Naive thymus-derived CD4-positive, alpha-beta T cell (primary cell): Measurements from ENCODE around the gene ITPR1. TPM values are rescaled to one million over a fixed set of nuclear protein-coding genes. Genes with fewer than 3 reads are reported as not detected.

Source experiments
- polyA plus RNA-seq, 2 donors: library from polyadenylated mRNA; unstranded; fragments of 300-500 nt; fragmentation: Illumina TruSeq; gene quantifications; one replicate each; pipeline ENCODE4 v1.2.3, GENCODE V29; 2021
- total RNA-seq, 6 experiments: library from RNA in 5 of 6; stranded (reverse) in 5 of 6; gene quantifications; 1 replicate in 5 of 6; 2 replicates in 1 of 6; pipeline ENCODE4 v1.2.3 and lab custom pipeline; 2021 to 2026

The ITPR1 gene
- total and polyA plus RNA-seq, 7 experiments from 2014 or later = 15.1 to 118 (median 83.8) TPM

Other genes with a start within 250 kb of the ITPR1 start
- 10 to 100 TPM in 4 of 5 experiments, 1 to 10 TPM in 1; 6.4 to 13.7 (median 12.5) TPM for gene SETMAR, start 190.0 kb upstream of the ITPR1 start, total RNA-seq
- gene SETMAR, start 190.0 kb upstream of the ITPR1 start, polyA plus RNA-seq = 10 to 100 TPM; 19.9 to 24.1 TPM
- 10 to 100 TPM in 4 of 5 experiments, 1 to 10 TPM in 1; 9.2 to 20.0 (median 16.0) TPM for gene SUMF1, start 26.1 kb upstream of the ITPR1 start, total RNA-seq
- 10 to 100 TPM; 28.6 to 31.0 TPM for gene SUMF1, start 26.1 kb upstream of the ITPR1 start, polyA plus RNA-seq